ENCODE data around the gene PLA1A. TPM values are rescaled to one million over a fixed set of nuclear protein-coding genes. Genes with fewer than 3 reads are reported as not detected.

The PLA1A gene
- total RNA-seq, 2 donors from 2014 or later = 2.8 to 9.1 TPM

GRCh38 chr3:119673875-119674274 is 76.2 kb downstream of the PLA1A start:
- intact Hi-C loops (cut with DNase I) = loop anchor here (10.0 kb wide), 1 partner anchor 179 kb away; the partner anchor contains the start of gene TIMMDC1
- Histone ChIP-seq H3K27me3 (replicated peaks; ENCODE audit: insufficient read depth) (no peaks in the 10 kb centered on the region), H3K4me3 (no peak overlapping the region), H3K27ac (no peak overlapping the region), H3K4me1 (replicated peaks) (peaks cover 10% of the 10 kb centered on the region), H3K36me3 (peaks cover 0 to 5% of the 10 kb centered on the region in 2 donors), H3K9me3 (no peaks in the 10 kb centered on the region)
- TF ChIP-seq POLR2A (IDR thresholded peaks at IDR 0.05) (no peak), CTCF (IDR thresholded peaks at IDR 0.05) (no peak), POLR2AphosphoS5 (IDR thresholded peaks at IDR 0.05) (no peak)
- WGBS = 92% methylated on average over 18 of the region's 18 CpGs
- DNase-seq (ENCODE audit: low spot score) = no peak

GRCh38 chr3:119675188-119675874 is 77.6 kb downstream of the PLA1A start:
- no peaks in the 10 kb centered on the region for H3K27me3 ChIP-seq (replicated peaks; ENCODE audit: insufficient read depth)
- no peaks in the 10 kb centered on the region for H3K9me3 ChIP-seq
- DNase-seq (ENCODE audit: low spot score) = no peak
- intact Hi-C loops (cut with DNase I) = loop anchor here (5.0 to 10.0 kb wide), 3 partner anchors 38 to 213 kb away; partner anchors contain the start of genes TIMMDC1 and TMEM39A
- H3K4me1 ChIP-seq (replicated peaks) = peaks cover 10% of the 10 kb centered on the region
- TF ChIP-seq POLR2A (IDR thresholded peaks at IDR 0.05) (no peak), CTCF (IDR thresholded peaks at IDR 0.05) (no peak), POLR2AphosphoS5 (IDR thresholded peaks at IDR 0.05) (no peak)
- H3K27ac ChIP-seq = peak overlapping the region in 1 of 2 donors; percentile 88
- H3K36me3 ChIP-seq = peaks cover 0 to 5% of the 10 kb centered on the region in 2 donors
- H3K4me3 ChIP-seq = peak overlapping the region in 1 of 2 donors; percentile 75
- WGBS = 50% methylated on average over 5 of the region's 5 CpGs

- intact Hi-C loops (cut with DNase I) = loop anchor here (5.0 to 10.0 kb wide), 3 partner anchors 39 to 214 kb away; partner anchors contain the start of genes TIMMDC1 and TMEM39A
- TF ChIP-seq CTCF (IDR thresholded peaks at IDR 0.05) (no peak), POLR2A (IDR thresholded peaks at IDR 0.05) (no peak), POLR2AphosphoS5 (IDR thresholded peaks at IDR 0.05) (no peak)
- Histone ChIP-seq H3K36me3 (peaks cover 0 to 5% of the 10 kb centered on the region in 2 donors), H3K4me1 (replicated peaks) (peaks cover 10% of the 10 kb centered on the region), H3K9me3 (no peaks in the 10 kb centered on the region), H3K27ac (peak overlapping the region; percentile 84 to 88), H3K27me3 (replicated peaks; ENCODE audit: insufficient read depth) (no peaks in the 10 kb centered on the region), H3K4me3 (peak overlapping the region in 1 of 2 donors; percentile 75)
- WGBS = 11% methylated on average over 1 of the region's 1 CpG
- DNase-seq (ENCODE audit: low spot score) = no peak
These were observed 78.3 kb downstream of the PLA1A start for GRCh38 chr3:119676020-119676419.

- DNase-seq (ENCODE audit: low spot score) = peak; percentile 96
- H3K4me1 ChIP-seq (replicated peaks) = peaks cover 10% of the 10 kb centered on the region
- H3K36me3 ChIP-seq = peaks cover 0 to 5% of the 10 kb centered on the region in 2 donors
- H3K4me3 ChIP-seq = peak within 1 kb of the TSS; percentile 62 to 75
- TF ChIP-seq POLR2A (IDR thresholded peaks at IDR 0.05) (peak; percentile 59), CTCF (IDR thresholded peaks at IDR 0.05) (no peak), POLR2AphosphoS5 (IDR thresholded peaks at IDR 0.05) (peak; percentile 98)
- H3K9me3 ChIP-seq = no peaks in the 10 kb centered on the region
- H3K27ac ChIP-seq = peak within 1 kb of the TSS; percentile 84 to 88
- under 1% methylated on average over 53 of the region's 54 CpGs for WGBS
- intact Hi-C loops (cut with DNase I) = loop anchor here (5.0 to 10.0 kb wide), 3 partner anchors 40 to 215 kb away; partner anchors contain the start of genes TIMMDC1 and TMEM39A
- no peaks in the 10 kb centered on the region for H3K27me3 ChIP-seq (replicated peaks; ENCODE audit: insufficient read depth)
These were observed 79.3 kb downstream of the PLA1A start, which contains the start of gene COX17 for GRCh38 chr3:119676771-119677640. Gene COX17, minus strand, starts transcription at chr3:119677406. Its CDS starts 96 bp downstream, at chr3:119677310.

Data from prostate gland (tissue), 2 donors.